Aorta (tissue), 5 donors: ENCODE results near the gene PDE10A. TPM values are rescaled to one million over a fixed set of nuclear protein-coding genes. Genes with fewer than 3 reads are reported as not detected.

ENCODE experiments used
- ATAC-seq: fragments of 200-7000 bp; cut with Tn5 transposase; one replicate; pipeline ENCODE4 v1.9.1; 2022; ENCODE audit warnings: moderate library complexity; ENCODE audit not compliant: low FRiP score
- DNase-seq, 2 donors: peaks; one replicate each; pipeline ENCODE4 v3.0.0-alpha.2; 2020
- H3K27ac ChIP-seq, 2 donors: one replicate each; pipeline ENCODE4 v1.5.1; 2013; ENCODE audit warnings: low read length in 2 of 2, mild to moderate bottlenecking in 2 of 2, moderate library complexity in 2 of 2, control low read depth in 1 of 2, inconsistent platforms in 1 of 2, low read depth in 1 of 2
- H3K27me3 ChIP-seq, 2 donors: one replicate each; pipeline ENCODE4 v1.6.1; 2013; ENCODE audit warnings: control low read depth in 1 of 2, low read length in 1 of 2, mild to moderate bottlenecking in 1 of 2, moderate library complexity in 1 of 2; ENCODE audit not compliant: insufficient read depth in 2 of 2, control insufficient read depth in 1 of 2
- H3K36me3 ChIP-seq, 2 donors: one replicate each; pipeline ENCODE4 v1.6.1; 2013; ENCODE audit warnings: control low read depth in 1 of 2, low read length in 1 of 2, mild to moderate bottlenecking in 1 of 2; ENCODE audit not compliant: insufficient read depth in 2 of 2, control insufficient read depth in 1 of 2
- H3K4me1 ChIP-seq, 2 donors: one replicate each; pipeline ENCODE4 v1.6.1; 2013; ENCODE audit warnings: low read length in 2 of 2, control low read depth in 1 of 2, mild to moderate bottlenecking in 1 of 2, moderate library complexity in 1 of 2; ENCODE audit not compliant: insufficient read depth in 2 of 2, control insufficient read depth in 1 of 2
- H3K4me3 ChIP-seq, 2 donors: one replicate each; pipeline ENCODE4 v1.5.1; 2013; ENCODE audit warnings: low read length in 2 of 2, control low read depth in 1 of 2, mild to moderate bottlenecking in 1 of 2
- H3K9me3 ChIP-seq: one replicate; pipeline ENCODE4 v1.6.1; 2013; ENCODE audit warnings: mild to moderate bottlenecking, low read length; ENCODE audit not compliant: control insufficient read depth
- WGBS, 2 donors: extraction: QIAGEN DNeasy Blood & Tissue Kit; methylation state at CpG; one replicate each; pipeline ENCODE4 v1.1.7; 2013; 5-methylcytosine and 5-hydroxymethylcytosine counted together
- intact Hi-C, 2 donors: fragments of 100-400 bp; cut with DNase I; formaldehyde crosslinking; loops; one replicate each; pipeline versions ENCODE4 v1.14.2 to v1.15.0; 2022
- polyA plus RNA-seq, 2 donors: library from polyadenylated mRNA; stranded (reverse); fragments of 200-250 nt; gene quantifications; one replicate each; pipeline ENCODE4 v1.2.3, GENCODE V29; 2013
- total RNA-seq, 2 donors: library from RNA; stranded (reverse); fragmentation: NEBNext Ultra II Directional; extraction: Animal tissue kit (Norgen Biotek cat#: 25700); gene quantifications; one replicate each; pipeline ENCODE4 v1.2.1, GENCODE V29; 2021
- donor health status: healthy with polysubstance abuse.
- donor health status: Bipolar disorder and iron deficiency.
- donor health status: DM: no; HTN: no; CAD: no.
- donor health status: DM: no; HTN: no; CAD: no.
- donor health status: DM: yes; HTN: yes; CAD: no.

PDE10A gene
- total and polyA plus RNA-seq, 4 donors: 0.75 to 17.1 (median 6.2) TPM

DNA sequence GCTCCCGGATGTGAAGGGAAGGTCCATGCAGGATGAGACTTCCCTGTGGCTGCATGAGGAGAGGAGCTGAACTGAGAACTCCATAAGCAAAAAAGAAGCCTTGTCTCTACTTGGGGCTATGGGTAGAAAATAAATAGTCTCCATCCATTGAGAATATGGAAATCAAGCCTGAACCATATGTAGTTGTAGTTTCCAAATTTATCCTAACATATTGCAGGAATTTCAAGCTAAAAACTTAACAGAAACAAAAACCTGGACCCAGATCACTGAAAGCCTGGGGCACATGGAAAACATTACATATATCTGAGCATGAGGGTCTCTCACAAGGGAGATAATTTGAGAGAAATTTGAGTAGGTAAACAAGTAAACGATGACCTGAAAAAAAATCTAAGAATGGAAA, 258.7 kb downstream of the PDE10A start:
- DNase-seq: no peak
- 88 to 92% methylated on average over 2 of the region's 2 CpGs for WGBS, 2 donors
- intact Hi-C loops: no loop called here
- Histone ChIP-seq H3K27me3 (no peaks in the 10 kb centered on the region), H3K4me3 (no peak overlapping the region), H3K36me3 (no peaks in the 10 kb centered on the region), H3K4me1 (no peaks in the 10 kb centered on the region), H3K9me3 (no peaks in the 10 kb centered on the region), H3K27ac (no peak overlapping the region)
- no peak for ATAC-seq

DNA sequence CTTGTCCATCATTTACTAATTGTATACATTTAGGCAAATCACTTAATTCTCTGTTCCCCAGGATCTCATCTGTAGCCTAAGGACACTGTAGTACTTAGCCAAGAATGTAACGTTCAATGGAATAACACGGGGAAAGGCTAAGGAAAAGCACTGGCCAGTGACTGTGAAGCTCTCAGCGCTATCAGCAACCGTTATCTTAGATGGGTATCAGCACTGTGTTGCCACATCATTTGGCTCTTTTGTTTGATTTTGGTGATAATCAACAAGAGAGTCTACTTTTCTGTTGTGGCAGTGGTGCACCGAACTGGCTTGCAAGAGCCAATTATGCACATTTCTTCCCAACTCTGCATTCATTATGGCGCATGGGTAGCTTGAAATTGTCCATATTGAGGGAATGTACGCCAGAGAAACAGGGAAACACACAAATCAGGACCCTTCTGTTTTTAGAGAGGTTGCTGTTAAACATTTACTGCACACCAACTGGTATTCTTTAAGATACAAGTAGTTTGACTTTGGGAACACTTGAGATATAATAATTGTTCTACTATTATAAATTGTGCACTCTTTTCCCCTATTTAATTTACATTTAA, 259.9 kb downstream of the PDE10A start:
- intact Hi-C loops: no loop called here
- DNase-seq (no peak), ATAC-seq (no peak)
- H3K4me1 ChIP-seq: no peaks in the 10 kb centered on the region
- no peaks in the 10 kb centered on the region for H3K36me3 ChIP-seq
- H3K27me3 ChIP-seq: no peaks in the 10 kb centered on the region
- no peak overlapping the region for H3K4me3 ChIP-seq
- no peak overlapping the region for H3K27ac ChIP-seq
- H3K9me3 ChIP-seq: no peaks in the 10 kb centered on the region
- WGBS, 2 donors: 94 to 95% methylated on average over 7 of the region's 7 CpGs

DNA sequence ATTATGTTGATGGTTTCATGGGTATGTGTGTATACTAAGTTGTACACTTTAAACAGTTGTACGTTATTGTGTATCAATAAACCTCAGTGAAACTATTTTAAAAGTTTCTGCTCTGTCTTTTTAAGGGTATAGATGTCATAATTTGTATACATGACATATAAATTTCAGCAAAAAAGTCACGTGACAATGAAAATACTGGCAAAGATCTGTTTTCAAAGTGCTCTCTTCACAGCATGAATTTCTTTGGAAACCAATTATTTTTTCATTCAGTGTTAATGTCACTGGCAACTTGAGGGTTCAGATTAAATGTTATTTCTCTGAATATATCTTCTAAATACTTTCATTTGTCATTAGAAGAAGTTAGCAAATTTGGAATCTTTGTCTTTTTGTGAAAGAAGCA, 261.9 kb downstream of the PDE10A start:
- intact Hi-C loops: no loop called here
- Histone ChIP-seq H3K27me3 (no peaks in the 10 kb centered on the region), H3K4me3 (no peak overlapping the region), H3K9me3 (no peaks in the 10 kb centered on the region), H3K4me1 (no peaks in the 10 kb centered on the region), H3K36me3 (no peaks in the 10 kb centered on the region), H3K27ac (no peak overlapping the region)
- 74 to 76% methylated on average over 2 of the region's 2 CpGs for WGBS, 2 donors
- DNase-seq (no peak), ATAC-seq (no peak)

DNA sequence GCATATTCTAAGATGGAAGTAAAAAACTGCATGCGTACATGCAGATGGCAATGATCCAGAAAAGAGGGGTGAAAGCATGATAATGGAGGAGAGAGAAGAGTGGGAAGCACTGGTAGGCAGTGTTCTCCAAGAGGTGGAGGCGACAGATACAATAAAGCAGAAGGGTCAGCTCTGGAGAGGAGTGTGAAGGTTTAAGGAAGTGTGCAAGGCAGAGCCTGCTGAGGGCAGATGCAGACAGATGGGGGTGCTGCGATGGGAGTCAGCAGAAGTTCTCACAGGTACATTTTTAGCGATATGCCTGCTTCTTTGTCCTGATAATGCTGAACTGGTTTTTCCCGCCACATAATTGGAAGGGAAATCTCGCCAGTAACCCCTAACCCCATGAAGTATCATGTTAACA, 272.6 kb downstream of the PDE10A start:
- WGBS, 2 donors: 92 to 95% methylated on average over 6 of the region's 6 CpGs
- Histone ChIP-seq H3K4me1 (no peaks in the 10 kb centered on the region), H3K27me3 (no peaks in the 10 kb centered on the region), H3K36me3 (no peaks in the 10 kb centered on the region), H3K9me3 (no peaks in the 10 kb centered on the region), H3K4me3 (no peak overlapping the region), H3K27ac (no peak overlapping the region)
- no peak for DNase-seq
- ATAC-seq: no peak
- intact Hi-C loops: no loop called here

DNA sequence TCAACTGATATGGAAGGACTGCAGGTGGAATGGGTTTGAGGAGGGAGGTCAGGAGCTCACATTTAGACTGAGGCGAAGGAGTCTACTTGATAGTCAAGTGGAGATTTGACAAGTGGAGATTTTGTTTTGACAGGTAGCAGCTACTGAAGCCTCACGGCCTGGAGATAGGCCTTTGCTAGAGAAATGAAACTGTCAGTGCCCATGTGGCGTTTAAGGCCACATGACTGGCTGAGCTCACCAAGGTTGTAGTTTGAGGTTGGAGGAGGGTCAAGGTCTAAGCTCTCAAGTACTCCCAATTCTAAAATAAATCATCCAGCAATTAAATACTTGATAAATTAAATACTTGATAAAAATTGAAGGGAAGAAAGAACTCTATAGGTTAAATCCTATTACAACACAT, 273.5 kb downstream of the PDE10A start:
- Histone ChIP-seq H3K4me1 (no peaks in the 10 kb centered on the region), H3K27me3 (no peaks in the 10 kb centered on the region), H3K4me3 (no peak overlapping the region), H3K36me3 (no peaks in the 10 kb centered on the region), H3K27ac (no peak overlapping the region), H3K9me3 (no peaks in the 10 kb centered on the region)
- intact Hi-C loops: no loop called here
- no peak for DNase-seq
- WGBS, 2 donors: 61 to 91% methylated on average over 3 of the region's 3 CpGs
- no peak for ATAC-seq

DNA sequence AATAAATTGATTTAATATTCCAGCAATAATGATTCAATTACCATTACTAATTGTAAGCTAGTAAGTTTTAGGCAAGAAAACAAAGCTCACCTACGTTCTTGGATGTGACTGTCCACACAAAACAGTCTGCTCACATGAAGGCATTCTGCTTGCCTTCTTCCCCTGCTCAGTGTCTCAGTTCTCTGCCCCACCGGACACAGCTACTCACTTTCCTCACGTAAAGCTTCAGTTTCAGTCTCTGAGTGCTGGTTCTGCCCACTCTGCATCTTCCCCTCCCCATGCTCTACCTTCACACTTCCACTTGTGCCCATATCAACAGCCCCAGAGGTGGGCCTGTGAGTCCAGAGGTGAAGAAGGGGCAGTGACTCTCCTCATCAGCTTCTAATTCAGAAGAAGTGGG, 279.7 kb downstream of the PDE10A start:
- H3K36me3 ChIP-seq: no peaks in the 10 kb centered on the region
- intact Hi-C loops: no loop called here
- H3K27ac ChIP-seq: no peak overlapping the region
- H3K27me3 ChIP-seq: no peaks in the 10 kb centered on the region
- H3K4me3 ChIP-seq: no peak overlapping the region
- no peaks in the 10 kb centered on the region for H3K4me1 ChIP-seq
- ATAC-seq (no peak), DNase-seq (no peak)
- 84 to 86% methylated on average over 3 of the region's 3 CpGs for WGBS, 2 donors
- no peaks in the 10 kb centered on the region for H3K9me3 ChIP-seq

GRCh38 chr6:165376100-165376499, 286.9 kb downstream of the PDE10A start:
- intact Hi-C loops: no loop called here
- no peaks in the 10 kb centered on the region for H3K27me3 ChIP-seq
- H3K9me3 ChIP-seq: no peaks in the 10 kb centered on the region
- H3K4me1 ChIP-seq: no peaks in the 10 kb centered on the region
- no peak overlapping the region for H3K4me3 ChIP-seq
- H3K36me3 ChIP-seq: no peaks in the 10 kb centered on the region
- no peak for DNase-seq
- no peak overlapping the region for H3K27ac ChIP-seq
- WGBS, 2 donors: 92 to 100% methylated on average over 1 of the region's 1 CpG
- ATAC-seq: no peak

GRCh38 chr6:165365371-165365770, 297.7 kb downstream of the PDE10A start:
- Histone ChIP-seq H3K27ac (no peak overlapping the region), H3K4me3 (no peak overlapping the region), H3K9me3 (no peaks in the 10 kb centered on the region), H3K4me1 (no peaks in the 10 kb centered on the region), H3K27me3 (no peaks in the 10 kb centered on the region), H3K36me3 (no peaks in the 10 kb centered on the region)
- WGBS, 2 donors: 85 to 91% methylated on average over 1 of the region's 1 CpG
- ATAC-seq (no peak), DNase-seq (no peak)
- intact Hi-C loops: no loop called here

- intact Hi-C loops: no loop called here
- Histone ChIP-seq H3K36me3 (no peaks in the 10 kb centered on the region), H3K27me3 (no peaks in the 10 kb centered on the region), H3K9me3 (no peaks in the 10 kb centered on the region), H3K4me3 (no peak overlapping the region), H3K27ac (no peak overlapping the region), H3K4me1 (no peaks in the 10 kb centered on the region)
- WGBS, 2 donors: 82 to 83% methylated on average over 4 of the region's 4 CpGs
- DNase-seq (no peak), ATAC-seq (no peak)
Observed at GRCh38 chr6:165345700-165346099, 317.3 kb downstream of the PDE10A start.
